ENCODE measurements around the gene NTSR1.

DNA sequence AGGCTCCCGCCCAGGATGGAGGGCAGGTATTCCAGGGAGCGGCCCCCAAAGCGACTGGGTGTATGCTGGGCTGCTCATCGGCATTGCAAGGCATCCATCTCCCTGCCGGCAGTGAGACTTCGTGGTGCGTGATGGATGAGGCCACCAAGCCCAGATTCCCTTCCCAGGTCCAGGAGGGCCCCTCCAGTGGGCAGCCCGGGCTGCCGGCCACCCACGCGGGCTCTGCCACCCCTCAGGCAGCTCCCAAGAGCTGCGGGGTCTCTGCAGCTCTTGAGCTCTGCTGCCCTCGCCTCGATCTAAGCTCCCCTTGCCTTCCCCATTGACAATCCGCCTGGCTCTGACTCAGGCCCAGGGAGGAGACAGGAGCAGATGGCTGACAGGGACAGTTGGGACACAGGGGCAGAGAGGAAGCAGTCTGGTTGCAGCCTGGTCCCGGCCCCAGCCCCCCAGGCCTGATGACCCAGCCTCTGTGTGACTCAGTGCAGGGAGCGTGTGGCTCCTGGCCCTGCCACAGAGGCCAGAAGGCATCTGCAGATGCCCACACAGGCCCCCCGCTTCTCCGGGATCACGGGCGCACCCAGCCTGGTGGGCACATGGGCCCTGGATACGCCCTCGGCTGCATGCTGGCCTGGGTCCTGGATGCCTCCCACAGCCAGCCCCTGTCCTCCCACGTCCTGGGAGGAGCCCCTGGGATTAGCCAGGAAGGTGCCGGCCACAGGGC lies 33.3 kb upstream of the NTSR1 start:
- TF ChIP-seq, protein P1, sequence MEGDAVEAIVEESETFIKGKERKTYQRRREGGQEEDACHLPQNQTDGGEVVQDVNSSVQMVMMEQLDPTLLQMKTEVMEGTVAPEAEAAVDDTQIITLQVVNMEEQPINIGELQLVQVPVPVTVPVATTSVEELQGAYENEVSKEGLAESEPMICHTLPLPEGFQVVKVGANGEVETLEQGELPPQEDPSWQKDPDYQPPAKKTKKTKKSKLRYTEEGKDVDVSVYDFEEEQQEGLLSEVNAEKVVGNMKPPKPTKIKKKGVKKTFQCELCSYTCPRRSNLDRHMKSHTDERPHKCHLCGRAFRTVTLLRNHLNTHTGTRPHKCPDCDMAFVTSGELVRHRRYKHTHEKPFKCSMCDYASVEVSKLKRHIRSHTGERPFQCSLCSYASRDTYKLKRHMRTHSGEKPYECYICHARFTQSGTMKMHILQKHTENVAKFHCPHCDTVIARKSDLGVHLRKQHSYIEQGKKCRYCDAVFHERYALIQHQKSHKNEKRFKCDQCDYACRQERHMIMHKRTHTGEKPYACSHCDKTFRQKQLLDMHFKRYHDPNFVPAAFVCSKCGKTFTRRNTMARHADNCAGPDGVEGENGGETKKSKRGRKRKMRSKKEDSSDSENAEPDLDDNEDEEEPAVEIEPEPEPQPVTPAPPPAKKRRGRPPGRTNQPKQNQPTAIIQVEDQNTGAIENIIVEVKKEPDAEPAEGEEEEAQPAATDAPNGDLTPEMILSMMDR (IDR thresholded peaks at IDR 0.05; ENCODE audit: control extremely low read depth in 1 of 3, insufficient read depth in 1 of 3, low read depth in 1 of 3, low read length in 3 of 3), result no peak
- TF ChIP-seq POLR2AphosphoS5 (IDR thresholded peaks at IDR 0.05; ENCODE audit: low read depth, low read length) (no peak), EZH2 (IDR thresholded peaks at IDR 0.05; ENCODE audit: low read depth, low read length, severe bottlenecking) (no peak), NRF1 (IDR thresholded peaks at IDR 0.05; ENCODE audit: low read depth, low read length) (no peak), SIRT6 (IDR thresholded peaks at IDR 0.05; ENCODE audit: low read length) (no peak), EGR1 (IDR thresholded peaks at IDR 0.05; ENCODE audit: borderline replicate concordance, low read depth, low read length) (no peak), RBBP5 (IDR thresholded peaks at IDR 0.05; ENCODE audit: borderline replicate concordance, low read depth, low read length) (no peak), CHD1 (IDR thresholded peaks at IDR 0.05; ENCODE audit: low read depth, low read length) (no peak), SP2 (IDR thresholded peaks at IDR 0.05; ENCODE audit: low read length) (no peak)
- TF ChIP-seq, protein P2, sequence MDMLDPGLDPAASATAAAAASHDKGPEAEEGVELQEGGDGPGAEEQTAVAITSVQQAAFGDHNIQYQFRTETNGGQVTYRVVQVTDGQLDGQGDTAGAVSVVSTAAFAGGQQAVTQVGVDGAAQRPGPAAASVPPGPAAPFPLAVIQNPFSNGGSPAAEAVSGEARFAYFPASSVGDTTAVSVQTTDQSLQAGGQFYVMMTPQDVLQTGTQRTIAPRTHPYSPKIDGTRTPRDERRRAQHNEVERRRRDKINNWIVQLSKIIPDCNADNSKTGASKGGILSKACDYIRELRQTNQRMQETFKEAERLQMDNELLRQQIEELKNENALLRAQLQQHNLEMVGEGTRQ (IDR thresholded peaks at IDR 0.05; ENCODE audit: low read length), result no peak
